Testis (tissue), 3 donors: ENCODE measurements around the gene TCTN2. TPM values are rescaled to one million over a fixed set of nuclear protein-coding genes. Genes with fewer than 3 reads are reported as not detected.
A peak's percentile ranks its signal among the peaks of the same experiment; 100 is the strongest.

Experiments
- DNase-seq: peaks from one replicate; pipeline ENCODE4 v3.0.0-alpha.2; 2019
- H3K27ac ChIP-seq, 2 donors: fragments of 200-600 bp; sonication (generic); one replicate each; pipeline ENCODE4 v1.5.1; 2019
- H3K27me3 ChIP-seq: fragments of 200-600 bp; sonication (generic); one replicate; pipeline ENCODE4 v1.5.1; 2019
- H3K36me3 ChIP-seq: fragments of 200-600 bp; sonication (generic); one replicate; pipeline ENCODE4 v1.5.1; 2017; ENCODE audit warnings: low read depth; ENCODE audit errors: missing control alignments
- H3K4me1 ChIP-seq: fragments of 200-600 bp; sonication (generic); one replicate; pipeline ENCODE4 v1.5.1; 2019
- H3K4me3 ChIP-seq, 2 donors: fragments of 200-600 bp; sonication (generic); one replicate each; pipeline ENCODE4 v1.5.1; 2017 to 2019
- H3K9me3 ChIP-seq: fragments of 200-600 bp; sonication (generic); one replicate; pipeline ENCODE4 v1.5.1; 2017
- CTCF ChIP-seq, 3 experiments: fragments of 450-650 bp in 2 of 3; fragments of 200-600 bp in 1 of 3; sonication (generic) in 1 of 3; IDR thresholded peaks; one replicate each; pipeline ENCODE4 v1.5.1; 2016 to 2019; ENCODE audit warnings: antibody characterized with exemption in 3 of 3, mild to moderate bottlenecking in 2 of 3, moderate library complexity in 1 of 3
- POLR2A ChIP-seq: fragments of 450-650 bp; IDR thresholded peaks from one replicate; pipeline ENCODE4 v1.6.1; 2017; ENCODE audit warnings: antibody characterized with exemption, mild to moderate bottlenecking, moderate library complexity
- WGBS, 2 donors: methylation state at CpG; one replicate each; pipeline ENCODE4 v1.1.5; 2018; 5-methylcytosine and 5-hydroxymethylcytosine counted together
- intact Hi-C: fragments of 100-400 bp; cut with DNase I; formaldehyde crosslinking; loops from one replicate; pipeline ENCODE4 v1.15.1; 2023; ENCODE audit warnings: low total_unique reads
- polyA plus RNA-seq: library from polyadenylated mRNA; stranded (reverse); fragments of 350-450 nt; fragmentation: Illumina TruSeq; extraction: RNeasy Lipid Tissue Mini Kit (QIAGEN cat#74804); gene quantifications from one replicate; pipeline ENCODE4 v1.2.3, GENCODE V29; 2014; ENCODE audit warnings: low read depth, low replicate concordance; ENCODE audit not compliant: insufficient read depth
- total RNA-seq, 2 donors: library from RNA; depleted of rRNA; stranded (reverse); fragments of >200 nt; gene quantifications; one replicate each; pipeline ENCODE4 v1.2.3, GENCODE V29; 2016

The TCTN2 gene
- total and polyA plus RNA-seq, 3 donors from 2014 or later = 15.1 to 22.7 (median 22.7) TPM

DNA sequence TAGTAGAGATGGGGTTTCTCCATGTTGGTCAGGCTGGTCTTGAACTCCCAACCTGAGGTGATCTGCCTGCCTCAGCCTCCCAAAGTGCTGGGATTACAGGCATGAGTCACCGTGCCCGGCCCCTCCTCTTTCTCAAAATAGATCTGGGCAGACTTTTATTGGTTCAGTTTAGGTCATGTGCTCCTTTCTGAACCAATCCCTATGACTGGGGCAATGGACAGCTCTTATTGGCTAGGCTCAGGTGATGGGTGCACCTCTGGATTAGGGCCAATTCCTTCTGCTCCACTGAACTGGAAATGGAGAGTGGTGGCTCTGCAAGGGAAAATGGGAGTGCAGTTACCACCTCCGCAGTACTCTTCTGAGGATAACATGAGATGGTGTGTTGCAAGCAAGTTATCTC, 35.0 kb downstream of the TCTN2 start:
- Histone ChIP-seq H3K4me3 (no peak overlapping the region), H3K27ac (no peak overlapping the region), H3K4me1 (no peaks in the 10 kb centered on the region), H3K27me3 (no peaks in the 10 kb centered on the region), H3K9me3 (no peaks in the 10 kb centered on the region), H3K36me3 (no peaks in the 10 kb centered on the region)
- DNase-seq = peak; percentile 17
- intact Hi-C loops = no loop called here
- TF ChIP-seq CTCF (IDR thresholded peaks at IDR 0.05) (no peak), POLR2A (no peak)
- 66 to 76% methylated on average over 3 of the region's 3 CpGs for WGBS, 2 donors

DNA sequence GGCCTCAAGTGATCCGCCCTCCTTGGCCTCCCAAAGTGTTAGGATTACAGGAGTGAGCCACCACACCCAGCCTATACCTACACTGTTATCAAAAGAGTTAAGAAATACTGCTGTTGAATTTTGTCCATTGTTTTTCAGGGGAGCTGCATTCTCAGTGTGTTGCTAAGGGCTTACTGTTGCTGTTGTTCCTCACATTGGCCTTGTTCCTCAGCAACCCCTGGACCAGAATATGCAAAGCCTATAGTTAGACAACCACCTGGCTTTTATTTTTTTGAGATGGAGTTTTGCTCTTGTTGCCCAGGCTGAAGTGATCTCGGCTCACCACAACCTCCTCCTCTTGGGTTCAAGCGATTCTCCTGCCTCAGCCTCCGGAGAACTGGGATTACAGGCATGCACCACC, 36.6 kb downstream of the TCTN2 start:
- Histone ChIP-seq H3K4me1 (no peaks in the 10 kb centered on the region), H3K9me3 (no peaks in the 10 kb centered on the region), H3K36me3 (no peaks in the 10 kb centered on the region), H3K27me3 (no peaks in the 10 kb centered on the region), H3K27ac (no peak overlapping the region), H3K4me3 (no peak overlapping the region)
- TF ChIP-seq CTCF (IDR thresholded peaks at IDR 0.05) (no peak), POLR2A (no peak)
- intact Hi-C loops = no loop called here
- DNase-seq = no peak
- 87 to 94% methylated on average over 4 of the region's 4 CpGs for WGBS, 2 donors

DNA sequence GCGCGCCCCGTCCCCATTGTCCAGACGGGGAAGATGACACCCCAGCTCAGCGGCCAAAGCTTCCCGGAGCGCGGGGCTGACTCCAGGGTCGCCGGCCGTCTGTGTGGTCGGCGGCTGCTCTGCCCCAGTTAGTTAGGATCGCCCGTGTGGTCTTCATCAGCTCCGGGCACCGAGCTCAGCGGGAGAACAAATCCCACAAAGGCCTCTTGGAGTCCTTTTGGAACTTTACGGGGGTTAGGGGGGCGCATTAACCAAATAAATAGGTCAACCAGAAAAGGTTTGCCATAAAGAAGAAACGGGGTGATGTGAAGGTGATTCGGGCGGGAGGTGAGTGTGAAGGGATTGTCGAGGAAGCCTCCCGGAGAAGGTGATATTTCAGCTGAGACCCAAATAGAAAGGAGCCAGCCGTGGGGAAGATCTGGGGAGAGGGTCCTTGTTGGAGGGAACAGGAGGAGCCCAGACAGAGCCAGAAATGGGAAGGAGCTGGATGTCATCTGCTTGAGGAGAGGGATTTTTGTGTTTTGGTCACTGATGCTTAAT, 41.9 kb downstream of the TCTN2 start:
- H3K9me3 ChIP-seq = no peaks in the 10 kb centered on the region
- WGBS, 2 donors = 1 to 2% methylated on average over 11 to 25 of the region's 26 CpGs
- TF ChIP-seq CTCF (IDR thresholded peaks at IDR 0.05) = no peak
- no peak for TF ChIP-seq POLR2A
- peaks cover 17% of the 10 kb centered on the region for H3K4me1 ChIP-seq
- peak overlapping the region in 1 of 2 donors; percentile 33 for H3K27ac ChIP-seq
- no peak for DNase-seq
- intact Hi-C loops = no loop called here
- peak overlapping the region; percentile 96 to 98 for H3K4me3 ChIP-seq
- H3K27me3 ChIP-seq = no peaks in the 10 kb centered on the region
- no peaks in the 10 kb centered on the region for H3K36me3 ChIP-seq

DNA sequence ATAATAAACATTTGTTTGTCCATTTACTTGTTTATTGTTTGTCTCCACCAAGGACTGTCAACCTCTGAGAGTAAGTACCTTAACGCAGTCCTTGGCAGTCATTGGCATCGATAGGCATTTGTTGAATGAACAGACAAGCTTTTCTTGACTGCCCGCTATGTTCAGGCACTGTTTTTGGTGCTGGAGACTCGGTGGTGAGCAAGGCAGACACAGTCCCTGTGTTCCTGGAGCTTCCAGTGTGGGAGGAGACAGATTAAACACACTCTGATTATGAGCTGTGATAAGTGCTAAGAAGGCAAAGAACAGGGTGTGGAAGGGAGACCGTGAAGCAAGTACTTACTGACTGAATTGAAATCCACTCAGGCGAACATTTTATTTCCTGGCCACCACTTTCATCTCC, 42.5 kb downstream of the TCTN2 start:
- TF ChIP-seq CTCF (IDR thresholded peaks at IDR 0.05) = no peak
- TF ChIP-seq POLR2A = no peak
- DNase-seq = no peak
- H3K4me3 ChIP-seq = peak overlapping the region in 1 of 2 donors; percentile 96
- H3K36me3 ChIP-seq = no peaks in the 10 kb centered on the region
- H3K27me3 ChIP-seq = no peaks in the 10 kb centered on the region
- intact Hi-C loops = no loop called here
- 20 to 25% methylated on average over 6 of the region's 6 CpGs for WGBS, 2 donors
- H3K4me1 ChIP-seq = peaks cover 17% of the 10 kb centered on the region
- H3K27ac ChIP-seq = no peak overlapping the region
- H3K9me3 ChIP-seq = no peaks in the 10 kb centered on the region

DNA sequence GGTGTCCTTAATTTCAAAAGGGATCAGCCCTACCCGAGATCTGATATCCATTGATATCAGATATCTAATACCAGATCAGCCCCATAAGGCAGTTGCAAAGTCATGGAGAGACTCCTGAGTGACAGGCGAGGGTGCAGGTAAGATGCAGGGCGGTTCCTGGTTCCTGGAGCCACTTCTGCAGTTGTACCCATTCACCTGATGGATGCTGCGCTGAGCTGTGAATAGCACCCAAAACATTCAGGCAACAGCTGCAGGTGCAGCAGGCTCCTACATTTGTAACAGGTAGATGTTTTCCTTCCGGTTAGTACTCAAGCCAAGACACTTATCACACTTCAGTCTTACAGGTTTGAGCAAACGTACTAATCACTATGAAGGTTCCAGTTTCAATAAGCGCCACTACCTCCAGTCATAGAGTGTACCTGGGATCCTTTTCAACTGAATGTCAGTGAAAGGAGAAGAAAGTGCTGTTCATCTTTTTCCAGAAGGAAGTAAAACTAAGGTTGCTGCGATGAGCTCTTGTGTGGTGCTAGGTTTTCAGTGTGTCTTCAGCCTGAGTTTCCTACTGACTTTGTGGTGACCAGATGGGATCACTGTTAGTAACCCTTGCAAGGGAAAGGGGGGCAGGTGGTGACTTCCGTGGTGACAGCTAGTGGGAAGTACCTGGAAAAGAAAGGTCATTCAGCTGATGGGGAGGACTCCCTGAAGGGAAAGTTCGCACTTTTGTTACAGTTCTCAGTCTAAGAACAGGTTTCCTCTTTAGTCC, 43.1 kb downstream of the TCTN2 start:
- TF ChIP-seq POLR2A (no peak), CTCF (IDR thresholded peaks at IDR 0.05) (no peak)
- Histone ChIP-seq H3K27ac (no peak overlapping the region), H3K27me3 (no peaks in the 10 kb centered on the region), H3K4me3 (no peak overlapping the region), H3K36me3 (no peaks in the 10 kb centered on the region), H3K9me3 (no peaks in the 10 kb centered on the region), H3K4me1 (peaks cover 17% of the 10 kb centered on the region)
- 53 to 71% methylated on average over 9 to 10 of the region's 10 CpGs for WGBS, 2 donors
- intact Hi-C loops = no loop called here
- no peak for DNase-seq
